Stomach (tissue), 9 donors: ENCODE results near the gene SCFD2. TPM values are rescaled to one million over a fixed set of nuclear protein-coding genes. Genes with fewer than 3 reads are reported as not detected.

Experiments
- DNase-seq, 2 donors: peaks; one replicate each; pipeline versions ENCODE4 v3.0.0 to v3.0.0-alpha.2; 2013 to 2019
- H3K27ac ChIP-seq, 5 donors: fragments of 200-600 bp in 4 of 5; sonication (generic) in 4 of 5; one replicate each; pipeline ENCODE4 v1.5.1; 2013 to 2019; ENCODE audit warnings: mild to moderate bottlenecking in 1 of 5, moderate library complexity in 1 of 5
- H3K27me3 ChIP-seq, 3 donors: fragments of 200-600 bp; sonication (generic); one replicate each; pipeline ENCODE4 v1.5.1; 2017 to 2019; ENCODE audit warnings: mixed run types in 1 of 3
- H3K36me3 ChIP-seq, 4 donors: fragments of 200-600 bp; sonication (generic); 1 replicate in 3 of 4; 2 replicates in 1 of 4; pipeline ENCODE4 v1.5.1; 2016 to 2019
- H3K4me1 ChIP-seq, 4 donors: fragments of 200-600 bp; sonication (generic); one replicate each; pipeline ENCODE4 v1.5.1; 2016 to 2019
- H3K4me3 ChIP-seq, 4 donors: fragments of 200-600 bp; sonication (generic) in 3 of 4; one replicate each; pipeline ENCODE4 v1.5.1; 2016 to 2019; ENCODE audit warnings: mild to moderate bottlenecking in 1 of 4
- H3K9me3 ChIP-seq, 4 donors: fragments of 200-600 bp; sonication (generic); one replicate each; pipeline ENCODE4 v1.5.1; 2016 to 2019
- CTCF ChIP-seq, 7 experiments: fragments of 450-650 bp in 4 of 7; fragments of 200-600 bp in 3 of 7; sonication (generic) in 3 of 7; IDR thresholded peaks; one replicate each; pipeline ENCODE4 v1.5.1; 2016 to 2019; ENCODE audit warnings: antibody characterized with exemption in 7 of 7, control low read depth in 2 of 7, mild to moderate bottlenecking in 1 of 7
- EP300 ChIP-seq: sonication (generic); formaldehyde crosslinking; IDR thresholded peaks from one replicate; pipeline ENCODE4 v1.6.1; 2017; ENCODE audit warnings: antibody characterized with exemption
- POLR2A ChIP-seq, 4 donors: fragments of 450-650 bp; IDR thresholded peaks; one replicate each; pipeline ENCODE4 v1.6.1; 2016; ENCODE audit warnings: antibody characterized with exemption in 4 of 4, control low read depth in 2 of 4, mild to moderate bottlenecking in 1 of 4, moderate library complexity in 1 of 4
- POLR2AphosphoS5 ChIP-seq, 3 donors: sonication (generic); formaldehyde crosslinking; IDR thresholded peaks; one replicate each; pipeline ENCODE4 v1.6.1; 2016; ENCODE audit warnings: antibody characterized with exemption in 3 of 3
- WGBS, 5 donors: extraction: QIAGEN DNeasy Blood & Tissue Kit in 3 of 5; methylation state at CpG; one replicate each; pipeline versions ENCODE4 v1.1.5 to v1.1.7; 2013 to 2018; 5-methylcytosine and 5-hydroxymethylcytosine counted together
- intact Hi-C: fragments of 100-400 bp; cut with DNase I; formaldehyde crosslinking; loops from one replicate; pipeline ENCODE4 v1.15.1; 2023; ENCODE audit warnings: low total_unique reads
- polyA plus RNA-seq, 3 donors: library from polyadenylated mRNA; stranded (reverse); fragments of 200-250 nt; gene quantifications; one replicate each; pipeline ENCODE4 v1.2.3, GENCODE V29; 2013
- total RNA-seq, 5 donors: library from RNA; depleted of rRNA; stranded (reverse); fragments of >200 nt; gene quantifications; one replicate each; pipeline versions ENCODE4 v1.1.0 to v1.2.3, GENCODE V29; 2014 to 2016
- donor health status: healthy with polysubstance abuse.
- donor health status: Bipolar disorder and iron deficiency.
- donor health status: healthy.

SCFD2 gene
- total and polyA plus RNA-seq, 8 donors, result 2.9 to 40.2 (median 11.1) TPM

GRCh38 chr4:53192496-53192895 is 173.4 kb downstream of the SCFD2 start:
- H3K27ac ChIP-seq, result no peak overlapping the region
- intact Hi-C loops, result no loop called here
- WGBS, 5 donors, result 82 to 89% (median 86%) methylated on average over 3 of the region's 3 CpGs

GRCh38 chr4:53191997-53192396 is 173.9 kb downstream of the SCFD2 start:
- Histone ChIP-seq H3K27ac (no peak overlapping the region), H3K27me3 (no peaks in the 10 kb centered on the region), H3K36me3 (no peaks in the 10 kb centered on the region), H3K9me3 (no peaks in the 10 kb centered on the region), H3K4me3 (no peak overlapping the region), H3K4me1 (peaks cover 0 to 21% (median 8%) of the 10 kb centered on the region in 4 donors)
- no peak for DNase-seq
- TF ChIP-seq POLR2A (IDR thresholded peaks at IDR 0.05), result no peak
- no peak for TF ChIP-seq CTCF (IDR thresholded peaks at IDR 0.05)
- no peak for TF ChIP-seq POLR2AphosphoS5 (IDR thresholded peaks at IDR 0.05)
- no peak for TF ChIP-seq EP300
- intact Hi-C loops, result no loop called here
- 33 to 61% (median 50%) methylated on average over 4 of the region's 4 CpGs for WGBS, 5 donors

More at GRCh38 chr4:53192496-53192895, 173.4 kb downstream of the SCFD2 start:
- no peak for DNase-seq
- Histone ChIP-seq H3K36me3 (no peaks in the 10 kb centered on the region), H3K4me1 (peaks cover 0 to 20% (median 8%) of the 10 kb centered on the region in 4 donors), H3K9me3 (no peaks in the 10 kb centered on the region), H3K4me3 (no peak overlapping the region), H3K27me3 (no peaks in the 10 kb centered on the region)
- TF ChIP-seq CTCF (IDR thresholded peaks at IDR 0.05), result no peak
- TF ChIP-seq POLR2A (IDR thresholded peaks at IDR 0.05), result no peak
- TF ChIP-seq EP300, result no peak
- no peak for TF ChIP-seq POLR2AphosphoS5 (IDR thresholded peaks at IDR 0.05)

GRCh38 chr4:53189011-53189410 is 176.8 kb downstream of the SCFD2 start:
- intact Hi-C loops, result no loop called here

GRCh38 chr4:53186714-53187358 is 179.0 kb downstream of the SCFD2 start:
- Histone ChIP-seq H3K4me3 (no peak overlapping the region), H3K9me3 (no peaks in the 10 kb centered on the region), H3K36me3 (no peaks in the 10 kb centered on the region), H3K27me3 (no peaks in the 10 kb centered on the region), H3K4me1 (peaks cover 0 to 16% (median 8%) of the 10 kb centered on the region in 4 donors), H3K27ac (no peak overlapping the region)
- no peak for DNase-seq
- intact Hi-C loops, result no loop called here
- no peak for TF ChIP-seq EP300
- TF ChIP-seq POLR2A (IDR thresholded peaks at IDR 0.05), result no peak
- TF ChIP-seq POLR2AphosphoS5 (IDR thresholded peaks at IDR 0.05), result no peak
- no peak for TF ChIP-seq CTCF (IDR thresholded peaks at IDR 0.05)
- WGBS, 5 donors, result 74 to 85% (median 83%) methylated on average over 4 of the region's 4 CpGs

More at GRCh38 chr4:53189011-53189410, 176.8 kb downstream of the SCFD2 start:
- no peaks in the 10 kb centered on the region for H3K9me3 ChIP-seq
- H3K4me3 ChIP-seq, result no peak overlapping the region
- WGBS, 5 donors, result 54 to 73% (median 55%) methylated on average over 1 of the region's 1 CpG
- no peaks in the 10 kb centered on the region for H3K36me3 ChIP-seq
- TF ChIP-seq POLR2A (IDR thresholded peaks at IDR 0.05) (no peak), EP300 (no peak), POLR2AphosphoS5 (IDR thresholded peaks at IDR 0.05) (no peak), CTCF (IDR thresholded peaks at IDR 0.05) (no peak)
- no peak for DNase-seq
- no peaks in the 10 kb centered on the region for H3K27me3 ChIP-seq
- H3K27ac ChIP-seq, result no peak overlapping the region
- peaks cover 0 to 16% (median 8%) of the 10 kb centered on the region in 4 donors for H3K4me1 ChIP-seq
